Naive thymus-derived CD4-positive, alpha-beta T cell (primary cell): ENCODE results near the gene TIMM21. TPM values are rescaled to one million over a fixed set of nuclear protein-coding genes. Genes with fewer than 3 reads are reported as not detected.
A peak's percentile ranks its signal among the peaks of the same experiment; 100 is the strongest.

ENCODE experiments used
- ATAC-seq: fragments of 150-1000 bp; cut with Tn5 transposase; 2 replicates; pipeline ENCODE4 v1.10.0; 2021; ENCODE audit warnings: mild to moderate bottlenecking, moderate library complexity
- CTCF ChIA-PET: fragments of 350-600 bp; sonication (Branson Sonifier 250); formaldehyde crosslinking; loops from one replicate; lab custom pipeline; 2021; ENCODE audit warnings: antibody characterized with exemption; lab: Charles Lee
- POLR2A ChIA-PET: fragments of 350-600 bp; sonication (Branson Sonifier 250); formaldehyde crosslinking; loops from one replicate; lab custom pipeline; 2021; ENCODE audit warnings: antibody characterized with exemption, inconsistent platforms; lab: Charles Lee
- DNase-seq, 9 donors: peaks; one replicate each; pipeline versions ENCODE4 v3.0.0 to v3.0.0-alpha.2; 2020 to 2022; ENCODE audit warnings: mixed read lengths in 1 of 9
- H3K27ac ChIP-seq: one replicate; pipeline ENCODE4 v1.7.0; 2013; ENCODE audit warnings: mild to moderate bottlenecking, low read depth, low read length, moderate library complexity
- H3K27me3 ChIP-seq, 2 donors: one replicate each; pipeline ENCODE4 v1.7.0; 2013; ENCODE audit warnings: low read length in 2 of 2, mild to moderate bottlenecking in 2 of 2, moderate library complexity in 2 of 2; ENCODE audit not compliant: control insufficient read depth in 2 of 2, insufficient read depth in 2 of 2
- H3K36me3 ChIP-seq, 3 experiments: 1 replicate in 2 of 3; 2 replicates in 1 of 3; pipeline ENCODE4 v1.7.0; 2013; ENCODE audit warnings: low read length in 3 of 3, mild to moderate bottlenecking in 3 of 3, moderate library complexity in 1 of 3; ENCODE audit not compliant: insufficient read depth in 3 of 3, control insufficient read depth in 2 of 3
- H3K4me1 ChIP-seq, 2 donors: one replicate each; pipeline ENCODE4 v1.7.0; 2013; ENCODE audit warnings: low read length in 2 of 2, mild to moderate bottlenecking in 2 of 2, moderate library complexity in 1 of 2; ENCODE audit not compliant: control insufficient read depth in 2 of 2, insufficient read depth in 2 of 2
- H3K4me3 ChIP-seq: 2 replicates; pipeline ENCODE4 v1.7.0; 2013; ENCODE audit warnings: mild to moderate bottlenecking, low read length
- H3K9me3 ChIP-seq, 3 experiments: 1 replicate in 2 of 3; 2 replicates in 1 of 3; pipeline ENCODE4 v1.7.0; 2013; ENCODE audit warnings: low read length in 3 of 3; ENCODE audit not compliant: control insufficient read depth in 2 of 3
- H3K27ac Mint-ChIP-seq, 9 donors: one replicate each; pipeline ENCODE4 v1.8.0; 2020 to 2022; ENCODE audit warnings: mixed read lengths in 9 of 9, mild to moderate bottlenecking in 8 of 9, moderate library complexity in 5 of 9, inconsistent platforms in 2 of 9
- H3K27me3 Mint-ChIP-seq, 5 donors: one replicate each; pipeline ENCODE4 v1.8.0; 2021 to 2022; ENCODE audit warnings: mixed read lengths in 5 of 5, mild to moderate bottlenecking in 1 of 5
- H3K36me3 Mint-ChIP-seq, 5 donors: one replicate each; pipeline ENCODE4 v1.8.0; 2020 to 2022; ENCODE audit warnings: mixed read lengths in 5 of 5, mild to moderate bottlenecking in 3 of 5, inconsistent platforms in 1 of 5
- H3K4me1 Mint-ChIP-seq, 7 donors: one replicate each; pipeline ENCODE4 v1.8.0; 2020 to 2022; ENCODE audit warnings: mixed read lengths in 7 of 7, mild to moderate bottlenecking in 3 of 7, inconsistent platforms in 1 of 7
- H3K4me3 Mint-ChIP-seq, 10 donors: one replicate each; pipeline ENCODE4 v1.8.0; 2020 to 2022; ENCODE audit warnings: mild to moderate bottlenecking in 10 of 10, mixed read lengths in 10 of 10, moderate library complexity in 6 of 10, inconsistent platforms in 2 of 10
- H3K9me3 Mint-ChIP-seq, 11 donors: one replicate each; pipeline ENCODE4 v1.8.0; 2020 to 2022; ENCODE audit warnings: mixed read lengths in 11 of 11, mild to moderate bottlenecking in 4 of 11, inconsistent platforms in 1 of 11, moderate library complexity in 1 of 11
- intact Hi-C, 2 donors: fragments of 100-400 bp; cut with micrococcal nuclease; formaldehyde crosslinking; loops; one replicate each; pipeline ENCODE4 v1.15.1; 2023
- polyA plus RNA-seq, 2 donors: library from polyadenylated mRNA; unstranded; fragments of 300-500 nt; fragmentation: Illumina TruSeq; gene quantifications; one replicate each; pipeline ENCODE4 v1.2.3, GENCODE V29; 2021
- total RNA-seq, 6 experiments: library from RNA in 5 of 6; stranded (reverse) in 5 of 6; gene quantifications; 1 replicate in 5 of 6; 2 replicates in 1 of 6; pipeline ENCODE4 v1.2.3 and lab custom pipeline; 2021 to 2026

Gene TIMM21
- total and polyA plus RNA-seq, 7 experiments from 2014 or later = 9.7 to 30.2 (median 25.8) TPM

- ChIA-PET CTCF (no interaction called here), POLR2A (no interaction called here)
- Histone ChIP-seq H3K36me3 (no peaks in the 10 kb centered on the region), H3K4me3 (no peak overlapping the region), H3K27ac (no peak overlapping the region), H3K9me3 (no peaks in the 10 kb centered on the region), H3K4me1 (no peaks in the 10 kb centered on the region), H3K27me3 (no peaks in the 10 kb centered on the region)
- Mint-ChIP-seq H3K4me3 (no peak overlapping the region), H3K36me3 (no peaks in the 10 kb centered on the region), H3K4me1 (peaks cover 0 to 11% (median 2%) of the 10 kb centered on the region in 7 donors), H3K27me3 (no peaks in the 10 kb centered on the region), H3K9me3 (no peaks in the 10 kb centered on the region), H3K27ac (no peak overlapping the region)
- ATAC-seq (no peak), DNase-seq (no peak)
- intact Hi-C loops = no loop called here
These were observed 52.5 kb downstream of the TIMM21 start for GRCh38 chr18:74200780-74201179.

GRCh38 chr18:74203811-74204210 lies 55.5 kb downstream of the TIMM21 start:
- no peaks in the 10 kb centered on the region for H3K9me3 ChIP-seq
- no peaks in the 10 kb centered on the region for H3K4me1 ChIP-seq
- intact Hi-C loops = no loop called here
- H3K27me3 ChIP-seq = no peaks in the 10 kb centered on the region
- Mint-ChIP-seq H3K36me3 (no peaks in the 10 kb centered on the region), H3K27ac (no peak overlapping the region), H3K4me3 (no peak overlapping the region), H3K9me3 (no peaks in the 10 kb centered on the region), H3K27me3 (no peaks in the 10 kb centered on the region), H3K4me1 (peaks cover 0 to 4% (median 0%) of the 10 kb centered on the region in 7 donors)
- ATAC-seq (no peak), DNase-seq (no peak)
- CTCF ChIA-PET = no interaction called here
- POLR2A ChIA-PET = no interaction called here
- no peaks in the 10 kb centered on the region for H3K36me3 ChIP-seq
- H3K4me3 ChIP-seq = no peak overlapping the region
- H3K27ac ChIP-seq = no peak overlapping the region

- H3K9me3 ChIP-seq = no peaks in the 10 kb centered on the region
- H3K4me1 ChIP-seq = no peaks in the 10 kb centered on the region
- Mint-ChIP-seq H3K36me3 (no peaks in the 10 kb centered on the region), H3K27me3 (peaks cover 0 to 2% (median 0%) of the 10 kb centered on the region in 5 donors), H3K4me3 (no peak overlapping the region), H3K4me1 (peaks cover 0 to 4% (median 0%) of the 10 kb centered on the region in 7 donors), H3K9me3 (no peaks in the 10 kb centered on the region), H3K27ac (peak overlapping the region in 2 of 9 donors; percentile 6 to 57)
- H3K27ac ChIP-seq = no peak overlapping the region
- no peaks in the 10 kb centered on the region for H3K36me3 ChIP-seq
- intact Hi-C loops = no loop called here
- DNase-seq (no peak), ATAC-seq (no peak)
- POLR2A ChIA-PET = no interaction called here
- CTCF ChIA-PET = no interaction called here
- no peak overlapping the region for H3K4me3 ChIP-seq
- no peaks in the 10 kb centered on the region for H3K27me3 ChIP-seq
These were observed 56.3 kb downstream of the TIMM21 start for GRCh38 chr18:74204526-74205152.

Other genes with a start within 250 kb of the TIMM21 start
- 1 to 10 TPM; 1.1 to 4.9 (median 1.3) TPM for gene FBXO15, start 689 bp upstream of the TIMM21 start, total RNA-seq
- gene FBXO15, start 689 bp upstream of the TIMM21 start, polyA plus RNA-seq = 1 to 10 TPM; 4.9 to 5.1 TPM
- gene CYB5A, start 143.4 kb downstream of the TIMM21 start, total RNA-seq = 10 to 100 TPM; 13.9 to 36.9 (median 22.6) TPM
- 10 to 100 TPM; 46.6 to 57.3 TPM for gene CYB5A, start 143.4 kb downstream of the TIMM21 start, polyA plus RNA-seq
- gene C18orf63, start 167.3 kb downstream of the TIMM21 start, total RNA-seq = not detected
- not detected for gene C18orf63, start 167.3 kb downstream of the TIMM21 start, polyA plus RNA-seq